NCI-H1092 treated with DMSO at 0.1 percent for 48 hours (cell line): ENCODE data around the gene CEP170B.
"Not testable (repeated sequence)": the region's sequence is repeated elsewhere in the genome, so short reads cannot be mapped to it uniquely, and the experiment has no call there.

Experiments used
- DNase-seq: peaks from one replicate; lab custom pipeline; 2025; lab: John Stamatoyannopoulos, UW

Gene CEP170B

GRCh38 chr14:104879983-104880565 lies 15.0 kb downstream of the CEP170B start:
- no peak for DNase-seq

DNA sequence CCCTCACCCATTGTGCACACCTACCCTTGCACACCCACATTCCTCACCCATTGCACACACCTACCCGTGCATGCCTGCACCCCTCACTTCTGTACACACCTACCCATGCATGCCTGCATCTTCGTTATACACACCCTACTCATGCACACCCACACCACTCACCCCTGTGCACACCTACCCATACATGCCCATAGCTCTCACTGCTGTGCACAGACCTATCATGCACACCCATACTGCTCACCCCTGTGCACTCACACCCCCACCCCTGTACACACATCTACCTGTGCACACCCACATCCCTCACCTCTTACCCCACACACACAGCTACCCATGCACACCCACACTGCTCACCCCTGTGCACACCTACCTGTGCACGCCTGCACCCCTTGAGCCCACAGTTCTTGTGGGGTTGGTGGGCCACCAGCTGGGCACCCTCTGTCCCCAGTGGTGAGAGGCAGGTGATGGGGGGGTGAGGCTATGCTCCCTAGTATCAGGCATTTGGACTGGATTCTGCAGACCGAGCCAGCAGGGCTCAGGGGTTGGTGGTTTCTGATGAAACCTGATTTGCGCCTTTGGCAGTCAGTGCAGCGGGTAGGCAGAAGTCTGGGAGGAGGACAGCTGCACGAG lies 15.6 kb downstream of the CEP170B start:
- peak; percentile 34 for DNase-seq

- DNase-seq = peak; percentile 88
These were observed 16.4 kb downstream of the CEP170B start for GRCh38 chr14:104881369-104881979.

GRCh38 chr14:104882325-104882973 lies 17.4 kb downstream of the CEP170B start:
- DNase-seq = peak; percentile 14

- DNase-seq = no peak
These were observed 18.1 kb downstream of the CEP170B start for GRCh38 chr14:104882991-104883660.

GRCh38 chr14:104883681-104884361 lies 18.8 kb downstream of the CEP170B start:
- DNase-seq = no peak

- not testable (repeated sequence) for DNase-seq
These were observed 19.3 kb downstream of the CEP170B start for GRCh38 chr14:104884381-104884780.

- DNase-seq = no peak
These were observed 20.2 kb downstream of the CEP170B start for GRCh38 chr14:104885031-104885972.

DNA sequence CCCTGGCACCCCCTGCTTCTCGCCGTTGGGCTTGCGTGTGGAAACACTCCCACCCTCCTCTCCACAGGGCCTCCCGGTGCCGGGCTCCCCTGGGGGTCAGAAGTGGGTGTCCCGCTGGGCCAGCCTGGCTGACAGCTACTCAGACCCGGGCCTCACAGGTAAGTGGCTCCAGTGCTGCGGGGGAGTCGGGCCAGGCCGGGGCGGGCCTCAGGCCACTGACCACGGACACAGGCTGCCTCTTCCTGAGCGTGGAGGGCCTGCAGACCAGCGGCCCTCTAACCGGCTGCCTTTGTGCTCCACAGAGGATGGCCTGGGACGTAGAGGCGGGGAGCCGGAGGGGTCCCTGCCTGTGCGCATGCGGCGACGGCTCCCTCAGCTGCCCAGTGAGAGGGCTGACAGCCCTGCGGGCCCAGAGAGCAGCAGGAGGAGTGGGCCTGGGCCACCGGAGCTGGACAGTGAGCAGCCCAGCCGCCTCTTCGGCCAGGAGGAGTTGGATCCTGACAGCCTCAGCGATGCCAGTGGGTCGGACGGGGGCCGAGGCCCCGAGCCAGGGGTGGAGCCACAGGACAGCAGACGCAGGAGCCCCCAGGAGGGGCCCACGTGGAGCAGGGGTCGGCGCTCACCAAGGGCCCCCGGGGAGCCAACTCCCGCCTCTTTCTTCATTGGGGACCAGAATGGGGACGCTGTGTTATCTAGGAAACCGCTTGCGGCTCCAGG lies 21.1 kb downstream of the CEP170B start:
- DNase-seq = no peak

DNA sequence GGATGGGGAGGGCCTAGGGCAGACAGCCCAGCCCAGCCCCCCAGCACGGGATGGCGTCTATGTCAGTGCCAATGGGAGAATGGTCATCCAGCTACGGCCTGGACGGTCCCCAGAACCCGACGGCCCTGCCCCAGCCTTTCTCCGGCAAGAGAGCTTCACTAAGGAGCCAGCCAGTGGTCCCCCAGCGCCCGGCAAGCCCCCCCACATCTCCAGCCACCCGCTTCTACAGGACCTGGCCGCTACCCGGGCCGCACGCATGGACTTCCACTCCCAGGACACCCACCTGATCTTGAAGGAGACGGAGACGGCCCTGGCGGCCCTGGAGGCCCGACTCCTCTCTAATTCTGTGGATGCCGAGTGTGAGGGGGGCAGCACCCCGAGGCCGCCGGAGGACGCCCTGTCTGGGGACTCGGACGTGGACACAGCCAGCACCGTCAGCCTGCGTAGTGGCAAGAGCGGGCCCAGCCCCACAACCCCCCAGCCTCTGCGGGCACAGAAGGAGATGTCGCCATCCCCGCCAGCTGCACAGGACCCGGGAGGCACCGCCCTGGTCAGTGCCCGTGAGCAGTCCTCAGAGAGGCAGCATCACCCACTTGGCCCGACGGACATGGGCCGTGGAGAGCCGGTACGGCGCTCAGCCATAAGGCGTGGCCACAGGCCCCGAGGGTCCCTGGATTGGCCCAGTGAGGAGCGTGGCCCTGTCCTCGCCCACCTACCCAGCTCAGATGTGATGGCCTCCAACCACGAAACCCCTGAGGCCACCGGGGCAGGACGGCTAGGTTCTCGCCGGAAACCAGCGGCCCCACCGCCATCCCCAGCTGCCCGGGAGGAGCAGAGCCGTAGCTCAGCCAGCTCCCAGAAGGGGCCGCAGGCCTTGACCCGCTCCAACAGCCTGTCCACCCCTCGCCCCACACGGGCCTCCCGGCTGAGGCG lies 21.9 kb downstream of the CEP170B start:
- no peak for DNase-seq

- no peak for DNase-seq
These were observed 22.8 kb downstream of the CEP170B start for GRCh38 chr14:104887623-104888488.

DNA sequence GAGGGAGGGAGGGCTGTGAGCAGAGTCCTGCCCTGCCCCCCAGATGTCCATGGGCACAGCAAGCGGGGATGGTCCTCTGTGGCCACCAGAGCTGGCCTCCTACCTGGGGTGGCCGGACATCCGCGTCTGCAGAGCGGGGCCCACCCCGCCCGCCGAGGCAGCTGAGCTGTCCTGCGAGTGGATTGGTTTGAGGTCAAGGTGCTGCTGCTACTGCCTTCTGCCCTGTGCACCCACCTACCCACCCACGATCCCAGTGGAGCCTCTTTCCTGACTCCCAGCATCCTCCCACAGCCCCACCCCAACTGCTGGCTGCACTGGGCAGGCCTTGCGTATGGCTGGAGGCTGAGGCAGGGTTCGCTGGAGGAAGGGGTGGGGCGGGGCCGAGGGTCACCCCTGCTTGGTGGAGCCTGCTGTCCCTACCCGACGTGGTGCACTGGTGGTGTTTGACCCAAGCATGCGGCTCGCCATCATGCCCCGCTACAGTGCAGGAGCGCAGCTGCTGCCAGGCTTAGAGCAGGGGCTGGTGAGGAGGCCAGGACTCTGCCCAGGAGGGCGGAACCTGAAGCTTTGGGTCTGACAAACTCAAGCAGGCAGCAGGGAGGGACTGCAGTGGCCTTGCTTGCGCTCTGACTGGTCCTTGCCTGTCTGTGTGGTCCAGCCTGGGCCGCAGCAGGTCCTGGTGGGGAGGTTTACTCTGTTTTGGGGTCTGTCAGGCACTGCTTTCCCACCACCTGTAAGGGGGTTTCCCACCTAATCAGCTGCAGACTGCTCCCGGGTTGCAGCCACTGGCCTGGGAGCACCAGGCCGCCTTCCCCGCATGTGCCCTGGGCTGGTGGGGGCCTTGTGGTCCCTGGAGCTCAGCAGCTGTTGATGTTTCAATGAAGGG lies 23.7 kb downstream of the CEP170B start:
- DNase-seq = no peak

DNA sequence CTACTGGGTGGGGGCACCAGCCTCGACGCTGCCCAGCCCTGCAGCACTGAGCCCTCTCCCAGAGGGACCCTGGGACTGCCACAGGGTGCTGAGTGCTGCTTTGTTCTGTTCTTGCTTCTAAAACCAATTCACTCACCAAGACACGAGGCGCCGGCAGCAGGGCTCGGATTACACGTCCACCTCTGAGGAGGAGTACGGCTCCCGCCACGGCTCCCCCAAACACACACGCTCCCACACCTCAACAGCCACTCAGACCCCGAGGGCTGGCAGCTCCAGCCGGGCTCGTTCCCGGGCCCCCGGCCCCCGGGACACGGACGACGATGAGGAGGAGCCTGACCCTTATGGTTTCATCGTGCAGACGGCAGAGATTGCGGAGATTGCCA lies 24.3 kb downstream of the CEP170B start:
- DNase-seq = no peak

DNA sequence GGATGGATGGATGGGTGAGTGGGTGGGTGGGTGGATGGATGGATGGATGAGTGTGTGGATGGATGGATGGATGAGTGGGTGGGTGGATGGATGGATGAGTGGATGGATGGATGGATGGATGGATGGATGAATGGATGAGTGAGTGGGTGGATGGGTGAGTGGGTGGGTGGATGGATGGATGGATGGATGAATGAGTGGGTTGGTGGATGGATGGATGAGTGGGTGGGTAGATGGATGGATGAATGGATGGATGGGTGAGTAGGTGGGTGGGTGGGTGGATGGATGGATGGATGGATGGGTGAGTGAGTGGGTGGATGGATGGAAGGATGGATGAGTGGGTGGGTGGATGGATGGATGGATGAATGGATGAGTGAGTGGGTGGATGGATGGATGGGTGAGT lies 25.2 kb downstream of the CEP170B start:
- DNase-seq = not testable (repeated sequence)

GRCh38 chr14:104891121-104891551 lies 26.1 kb downstream of the CEP170B start:
- no peak for DNase-seq

DNA sequence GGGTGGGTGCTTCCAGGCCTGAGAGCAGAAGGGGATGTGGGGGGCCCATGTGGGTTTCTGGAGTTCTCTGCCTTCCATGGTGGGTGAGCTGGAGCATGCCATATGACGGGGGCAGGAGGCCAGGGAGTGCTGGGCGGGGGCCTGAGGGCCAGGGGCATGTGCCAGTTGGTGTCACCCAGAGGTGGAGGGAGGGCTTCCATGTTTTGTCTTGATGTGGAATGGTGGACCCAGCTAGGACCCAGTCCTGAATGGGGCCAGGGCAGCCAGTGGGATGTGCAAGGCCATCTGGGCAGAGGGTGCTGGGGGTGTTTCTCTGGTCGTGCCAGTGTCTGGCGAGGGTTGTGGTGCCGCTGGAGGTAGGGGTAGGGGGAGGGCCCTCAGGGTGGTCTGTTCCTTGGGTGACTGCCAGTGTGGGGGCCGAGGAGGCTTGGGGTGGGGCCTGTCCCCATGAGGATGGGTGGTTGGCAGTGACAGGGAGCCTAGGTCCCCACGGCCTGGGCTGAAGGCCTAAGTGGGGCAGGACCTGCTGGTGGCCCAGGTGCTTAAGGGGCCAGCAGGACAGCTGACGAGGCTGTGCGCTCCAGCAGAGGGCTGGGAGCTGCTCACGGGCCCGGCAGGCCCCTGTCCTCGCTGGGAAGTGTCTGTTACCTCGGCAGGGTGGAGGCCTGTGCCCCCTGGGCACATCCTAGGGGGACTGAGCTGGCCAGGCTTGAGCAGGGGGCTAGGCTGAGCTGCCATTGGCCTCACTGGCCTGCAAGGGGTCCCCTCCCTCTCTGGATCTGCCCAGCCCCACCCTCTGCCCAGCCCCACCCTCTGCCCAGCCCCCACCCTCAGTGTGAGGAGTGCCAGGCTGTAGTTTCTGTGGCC lies 26.8 kb downstream of the CEP170B start:
- no peak for DNase-seq
